Measurements from ENCODE around the gene BLVRA.
"Not testable (repeated sequence)": the region's sequence is repeated elsewhere in the genome, so short reads cannot be mapped to it uniquely, and the experiment has no call there.

The BLVRA gene, protein sequence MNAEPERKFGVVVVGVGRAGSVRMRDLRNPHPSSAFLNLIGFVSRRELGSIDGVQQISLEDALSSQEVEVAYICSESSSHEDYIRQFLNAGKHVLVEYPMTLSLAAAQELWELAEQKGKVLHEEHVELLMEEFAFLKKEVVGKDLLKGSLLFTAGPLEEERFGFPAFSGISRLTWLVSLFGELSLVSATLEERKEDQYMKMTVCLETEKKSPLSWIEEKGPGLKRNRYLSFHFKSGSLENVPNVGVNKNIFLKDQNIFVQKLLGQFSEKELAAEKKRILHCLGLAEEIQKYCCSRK

DNA sequence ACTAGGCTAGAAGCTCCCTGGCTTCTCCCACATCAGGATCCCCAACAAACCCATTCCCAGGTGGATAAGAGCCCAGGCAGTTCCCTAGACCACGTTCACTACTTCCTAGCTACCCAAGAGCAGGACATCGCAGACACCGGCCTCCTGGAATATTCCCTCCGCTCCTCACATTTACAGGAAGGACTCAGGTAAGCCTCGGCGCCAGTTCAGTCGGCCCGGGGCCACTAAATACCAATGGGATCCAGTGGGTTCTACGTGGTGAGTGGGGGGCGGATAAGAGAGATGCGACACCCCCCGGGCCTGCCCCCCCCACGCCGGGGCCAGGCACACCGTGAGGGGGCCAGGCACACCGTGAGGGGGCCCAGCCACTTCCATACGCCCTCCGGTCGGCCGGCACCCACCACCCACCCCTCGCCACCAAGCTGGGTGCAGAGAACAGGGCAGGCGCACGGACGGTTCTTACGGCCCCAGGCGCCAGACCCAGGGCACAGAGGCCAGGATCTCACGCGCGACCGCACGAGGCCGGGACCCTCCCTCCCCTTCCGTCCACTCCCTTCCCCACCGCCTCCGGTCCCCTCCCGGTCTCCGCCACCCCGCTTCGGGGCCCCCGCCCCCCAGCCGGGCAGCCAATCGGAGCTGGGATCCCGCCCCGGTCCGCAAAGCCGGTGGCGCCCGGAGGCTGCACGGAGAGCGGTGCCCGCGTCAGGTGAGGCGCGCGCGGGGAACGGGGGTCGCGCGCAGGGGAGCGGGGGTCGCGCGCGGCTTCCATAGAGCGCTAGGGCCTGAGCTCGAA is at the start of gene BLVRA:
BLVRA (plus strand) TSS at position 652 of the 793 bp plus-strand sequence. CDS start 12,479 bp downstream, outside the sequence.
- peak within 1 kb of the TSS; percentile 67 for H3K4me3 ChIP-seq (replicated peaks; ENCODE audit: low read depth, low read length)
- TF ChIP-seq CTCF (IDR thresholded peaks at IDR 0.05; ENCODE audit: low read depth, low read length, missing control alignments) = no peak
- DNase-seq (ENCODE audit: extremely low read depth, low read depth) = no peak

DNA sequence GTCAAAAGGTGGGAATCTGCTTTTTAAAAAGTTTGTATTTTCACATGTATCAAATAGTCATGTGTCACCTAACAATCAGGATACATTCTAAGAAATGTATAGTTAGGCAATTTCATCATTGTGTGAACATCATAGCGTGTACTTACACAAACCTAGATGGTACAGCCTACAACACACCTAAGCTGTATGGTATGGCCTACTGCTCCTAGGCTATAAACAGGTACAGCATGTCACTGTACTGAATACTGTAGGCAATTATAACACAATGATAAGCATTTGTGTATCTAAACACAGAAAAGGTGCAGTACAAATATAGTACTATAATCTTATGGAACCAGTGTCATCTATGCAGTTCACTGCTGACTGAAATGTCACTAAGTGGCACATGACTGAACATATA is 47.0 kb upstream of the BLVRA start:
- H3K4me3 ChIP-seq (replicated peaks; ENCODE audit: low read depth, low read length) = no peak overlapping the region
- no peak for DNase-seq (ENCODE audit: extremely low read depth, low read depth)
- TF ChIP-seq CTCF (IDR thresholded peaks at IDR 0.05; ENCODE audit: low read depth, low read length, missing control alignments) = no peak

- DNase-seq (ENCODE audit: extremely low read depth, low read depth); H3K4me3 ChIP-seq (replicated peaks; ENCODE audit: low read depth, low read length): not testable (repeated sequence)
Observed at GRCh38 chr7:43715966-43716365, 42.5 kb upstream of the BLVRA start.

DNA sequence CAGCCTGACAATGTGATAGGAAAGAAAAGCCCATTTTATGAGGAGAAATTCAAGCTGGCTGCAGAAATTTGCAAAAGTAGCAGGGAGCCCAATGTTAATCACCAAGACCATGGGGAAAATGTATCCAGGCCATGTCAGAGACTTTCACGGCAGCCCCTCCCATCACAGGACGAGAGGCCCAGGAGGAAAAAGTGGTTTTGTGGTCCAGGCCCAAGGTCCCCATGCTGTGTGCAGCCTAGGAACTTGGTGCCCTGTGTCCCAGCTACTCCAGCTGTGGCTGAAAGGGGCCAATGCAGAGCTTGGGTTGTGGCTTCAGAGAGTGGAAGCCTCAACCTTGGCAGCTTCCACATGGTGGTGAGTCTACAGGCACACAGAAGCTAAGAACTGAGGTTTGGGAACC is 41.9 kb upstream of the BLVRA start:
- DNase-seq (ENCODE audit: extremely low read depth, low read depth) = no peak
- no peak overlapping the region for H3K4me3 ChIP-seq (replicated peaks; ENCODE audit: low read depth, low read length)
- TF ChIP-seq CTCF (IDR thresholded peaks at IDR 0.05; ENCODE audit: low read depth, low read length, missing control alignments) = no peak

DNA sequence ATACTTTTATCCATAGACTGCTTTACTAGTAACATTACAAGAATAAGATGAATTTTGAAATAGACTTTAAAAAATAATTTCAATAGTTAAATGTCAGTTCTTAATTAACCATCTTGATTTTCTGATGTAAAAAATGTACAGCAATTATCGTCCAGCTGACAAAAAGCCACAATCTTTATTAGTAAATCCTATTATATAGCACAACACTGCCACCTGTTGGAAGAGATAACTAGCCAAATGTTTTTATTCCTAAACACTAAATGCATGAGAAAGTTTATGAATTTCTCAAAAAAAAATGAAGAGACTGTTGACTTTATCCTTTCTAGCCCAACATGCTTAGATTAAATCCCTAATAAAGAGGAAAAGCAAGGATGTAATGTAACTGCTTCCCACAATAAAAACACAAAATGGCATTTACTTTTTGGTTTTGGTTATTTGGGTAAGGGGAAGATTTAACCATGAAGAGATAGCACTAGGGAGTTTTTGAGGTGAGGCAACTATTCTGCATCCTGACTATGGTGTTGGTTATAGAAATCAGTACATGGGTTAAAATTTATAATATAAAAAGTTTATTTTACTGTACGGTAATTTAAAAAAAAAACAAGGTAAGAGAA is 37.2 kb upstream of the BLVRA start:
- peak; percentile 30 for DNase-seq (ENCODE audit: extremely low read depth, low read depth)
- TF ChIP-seq CTCF (IDR thresholded peaks at IDR 0.05; ENCODE audit: low read depth, low read length, missing control alignments) = peak; percentile 43
- H3K4me3 ChIP-seq (replicated peaks; ENCODE audit: low read depth, low read length) = no peak overlapping the region

GRCh38 chr7:43723007-43723341 is 35.5 kb upstream of the BLVRA start:
- no peak for DNase-seq (ENCODE audit: extremely low read depth, low read depth)
- no peak for TF ChIP-seq CTCF (IDR thresholded peaks at IDR 0.05; ENCODE audit: low read depth, low read length, missing control alignments)
- H3K4me3 ChIP-seq (replicated peaks; ENCODE audit: low read depth, low read length) = no peak overlapping the region

DNA sequence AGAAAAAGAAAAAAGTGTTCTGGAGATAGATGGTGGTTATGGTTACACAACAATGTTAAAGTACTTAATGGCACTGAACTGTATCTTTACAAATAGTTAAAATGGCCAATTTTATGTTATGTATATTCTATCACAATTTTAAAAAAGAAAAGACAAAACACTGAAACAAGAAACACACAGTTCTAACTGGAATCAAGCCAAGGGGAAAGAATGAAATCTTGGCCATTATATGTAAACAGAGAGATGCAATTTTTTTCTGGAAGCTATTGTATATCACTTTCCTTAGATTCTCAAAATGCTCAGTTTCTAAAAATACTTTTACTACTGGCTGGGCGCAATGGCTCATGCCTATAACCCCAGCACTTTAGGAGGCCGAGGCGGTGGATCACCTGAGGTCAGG is 33.2 kb upstream of the BLVRA start:
- no peak overlapping the region for H3K4me3 ChIP-seq (replicated peaks; ENCODE audit: low read depth, low read length)
- DNase-seq (ENCODE audit: extremely low read depth, low read depth) = no peak
- TF ChIP-seq CTCF (IDR thresholded peaks at IDR 0.05; ENCODE audit: low read depth, low read length, missing control alignments) = no peak
